ENCODE results near the gene PAX5. TPM values are rescaled to one million over a fixed set of nuclear protein-coding genes. Genes with fewer than 3 reads are reported as not detected.

PAX5 gene
- total and polyA plus RNA-seq, 2 donors (not counting 1 experiment from before 2014, with no cell fraction given), result not detected

- no peak overlapping the region for H3K4me2 ChIP-seq (ENCODE audit: extremely low read depth, insufficient read depth, low read length)
- no peaks in the 10 kb centered on the region for H4K20me1 ChIP-seq (ENCODE audit: control insufficient read depth, extremely low read depth, insufficient read depth, low read length)
- H3K27ac ChIP-seq (ENCODE audit: insufficient read depth, low read length), result no peak overlapping the region
- TF ChIP-seq CTCF (conservative IDR thresholded peaks at IDR 0.05 in 1 of 2, IDR thresholded peaks at IDR 0.05 in 1 of 2; ENCODE audit: low read depth in 1 of 2, low read length in 2 of 2) (no peak), EZH2 (IDR thresholded peaks at IDR 0.05; ENCODE audit: low read length, missing control alignments) (no peak)
- H3K27me3 ChIP-seq (ENCODE audit: control insufficient read depth, insufficient read depth, low read length), result peaks cover 16% of the 10 kb centered on the region
- no peaks in the 10 kb centered on the region for H3K9me3 ChIP-seq (ENCODE audit: control insufficient read depth, insufficient read depth, low read depth, low read length)
- no peak overlapping the region for H2AFZ ChIP-seq (ENCODE audit: low read length)
- no peak overlapping the region for H3K4me3 ChIP-seq (replicated peaks in 1 of 4; ENCODE audit: control extremely low read depth in 1 of 4, insufficient read depth in 1 of 4, low read depth in 3 of 4, low read length in 4 of 4)
- DNase-seq (ENCODE audit: low read depth in 2 of 2), result no peak
- no peak overlapping the region for H3K9ac ChIP-seq (ENCODE audit: insufficient read depth, low read length)
- H3K4me1 ChIP-seq (ENCODE audit: control insufficient read depth, extremely low read depth, insufficient read depth, low read length), result no peaks in the 10 kb centered on the region
- H3K79me2 ChIP-seq (ENCODE audit: control insufficient read depth, insufficient read depth, low read length), result no peaks in the 10 kb centered on the region
- no peaks in the 10 kb centered on the region for H3K36me3 ChIP-seq (ENCODE audit: control insufficient read depth, insufficient read depth, low read length)
Observed at GRCh38 chr9:36822201-36822600, 211.9 kb downstream of the PAX5 start.

GRCh38 chr9:36820392-36820861, 213.6 kb downstream of the PAX5 start:
- Histone ChIP-seq H3K27ac (ENCODE audit: insufficient read depth, low read length) (no peak overlapping the region), H3K9ac (ENCODE audit: insufficient read depth, low read length) (no peak overlapping the region), H3K4me1 (ENCODE audit: control insufficient read depth, extremely low read depth, insufficient read depth, low read length) (no peaks in the 10 kb centered on the region), H3K27me3 (ENCODE audit: control insufficient read depth, insufficient read depth, low read length) (peaks cover 18% of the 10 kb centered on the region), H2AFZ (ENCODE audit: low read length) (no peak overlapping the region), H3K36me3 (ENCODE audit: control insufficient read depth, insufficient read depth, low read length) (no peaks in the 10 kb centered on the region), H3K4me3 (replicated peaks in 1 of 4; ENCODE audit: control extremely low read depth in 1 of 4, insufficient read depth in 1 of 4, low read depth in 3 of 4, low read length in 4 of 4) (no peak overlapping the region), H3K4me2 (ENCODE audit: extremely low read depth, insufficient read depth, low read length) (no peak overlapping the region), H3K9me3 (ENCODE audit: control insufficient read depth, insufficient read depth, low read depth, low read length) (no peaks in the 10 kb centered on the region), H3K79me2 (ENCODE audit: control insufficient read depth, insufficient read depth, low read length) (no peaks in the 10 kb centered on the region), H4K20me1 (ENCODE audit: control insufficient read depth, extremely low read depth, insufficient read depth, low read length) (no peaks in the 10 kb centered on the region)
- DNase-seq (ENCODE audit: low read depth in 2 of 2), result no peak
- no peak for TF ChIP-seq EZH2 (IDR thresholded peaks at IDR 0.05; ENCODE audit: low read length, missing control alignments)
- no peak for TF ChIP-seq CTCF (conservative IDR thresholded peaks at IDR 0.05 in 1 of 2, IDR thresholded peaks at IDR 0.05 in 1 of 2; ENCODE audit: low read depth in 1 of 2, low read length in 2 of 2)

- Histone ChIP-seq H4K20me1 (ENCODE audit: control insufficient read depth, extremely low read depth, insufficient read depth, low read length) (no peaks in the 10 kb centered on the region), H3K9me3 (ENCODE audit: control insufficient read depth, insufficient read depth, low read depth, low read length) (no peaks in the 10 kb centered on the region), H3K36me3 (ENCODE audit: control insufficient read depth, insufficient read depth, low read length) (no peaks in the 10 kb centered on the region), H3K4me1 (ENCODE audit: control insufficient read depth, extremely low read depth, insufficient read depth, low read length) (no peaks in the 10 kb centered on the region), H3K4me2 (ENCODE audit: extremely low read depth, insufficient read depth, low read length) (no peak overlapping the region), H3K27ac (ENCODE audit: insufficient read depth, low read length) (no peak overlapping the region), H3K79me2 (ENCODE audit: control insufficient read depth, insufficient read depth, low read length) (no peaks in the 10 kb centered on the region), H3K27me3 (ENCODE audit: control insufficient read depth, insufficient read depth, low read length) (peaks cover 13% of the 10 kb centered on the region), H3K9ac (ENCODE audit: insufficient read depth, low read length) (no peak overlapping the region), H2AFZ (ENCODE audit: low read length) (no peak overlapping the region), H3K4me3 (replicated peaks in 1 of 4; ENCODE audit: control extremely low read depth in 1 of 4, insufficient read depth in 1 of 4, low read depth in 3 of 4, low read length in 4 of 4) (no peak overlapping the region)
- DNase-seq (ENCODE audit: low read depth in 2 of 2), result peak in 1 of 2 donors; percentile 25
- TF ChIP-seq EZH2 (IDR thresholded peaks at IDR 0.05; ENCODE audit: low read length, missing control alignments), result no peak
- no peak for TF ChIP-seq CTCF (conservative IDR thresholded peaks at IDR 0.05 in 1 of 2, IDR thresholded peaks at IDR 0.05 in 1 of 2; ENCODE audit: low read depth in 1 of 2, low read length in 2 of 2)
Observed at GRCh38 chr9:36818965-36819870, 214.8 kb downstream of the PAX5 start.
